ENCODE measurements around the gene SNTB2.
A peak's percentile ranks its signal among the peaks of the same experiment; 100 is the strongest.

SNTB2 gene

DNA sequence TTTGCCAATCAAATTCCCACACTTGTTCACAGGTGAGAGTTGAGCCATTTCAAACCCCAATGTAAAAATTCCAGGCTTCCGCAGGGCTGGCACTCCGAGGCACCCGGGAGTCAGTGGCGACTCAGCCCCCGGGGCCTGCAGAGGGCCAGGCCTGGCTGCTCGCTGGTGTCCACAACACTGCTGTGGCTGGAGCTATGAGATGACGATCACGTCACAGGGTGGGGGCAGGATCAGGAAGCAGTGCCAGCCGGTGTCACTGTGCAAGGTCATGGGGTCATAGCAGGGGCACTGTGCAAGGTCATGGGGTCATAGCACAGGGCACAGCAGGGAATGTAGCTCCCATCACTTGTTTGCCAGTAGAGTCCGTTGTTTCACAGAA, 131.9 kb downstream of the SNTB2 start:
- no peak for DNase-seq (ENCODE audit: low read depth, low spot score)

DNA sequence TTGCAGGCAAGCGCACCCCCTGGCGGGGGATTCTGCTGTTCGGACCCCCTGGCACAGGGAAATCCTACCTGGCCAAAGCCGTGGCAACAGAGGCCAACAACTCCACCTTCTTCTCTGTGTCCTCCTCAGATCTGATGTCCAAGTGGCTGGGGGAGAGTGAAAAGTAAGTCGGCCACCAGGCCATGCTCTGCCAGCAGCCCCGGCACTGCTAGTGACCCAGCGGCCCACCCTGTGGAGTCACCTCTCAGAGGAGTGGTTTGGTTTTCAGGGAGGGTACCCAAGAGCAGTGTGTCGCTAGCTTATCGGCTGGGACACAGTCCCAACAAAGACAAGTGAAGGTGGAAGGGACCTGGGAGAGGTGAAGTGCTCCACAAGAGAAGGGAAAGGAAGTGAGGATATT, 132.4 kb downstream of the SNTB2 start:
- DNase-seq (ENCODE audit: low read depth, low spot score), result no peak

DNA sequence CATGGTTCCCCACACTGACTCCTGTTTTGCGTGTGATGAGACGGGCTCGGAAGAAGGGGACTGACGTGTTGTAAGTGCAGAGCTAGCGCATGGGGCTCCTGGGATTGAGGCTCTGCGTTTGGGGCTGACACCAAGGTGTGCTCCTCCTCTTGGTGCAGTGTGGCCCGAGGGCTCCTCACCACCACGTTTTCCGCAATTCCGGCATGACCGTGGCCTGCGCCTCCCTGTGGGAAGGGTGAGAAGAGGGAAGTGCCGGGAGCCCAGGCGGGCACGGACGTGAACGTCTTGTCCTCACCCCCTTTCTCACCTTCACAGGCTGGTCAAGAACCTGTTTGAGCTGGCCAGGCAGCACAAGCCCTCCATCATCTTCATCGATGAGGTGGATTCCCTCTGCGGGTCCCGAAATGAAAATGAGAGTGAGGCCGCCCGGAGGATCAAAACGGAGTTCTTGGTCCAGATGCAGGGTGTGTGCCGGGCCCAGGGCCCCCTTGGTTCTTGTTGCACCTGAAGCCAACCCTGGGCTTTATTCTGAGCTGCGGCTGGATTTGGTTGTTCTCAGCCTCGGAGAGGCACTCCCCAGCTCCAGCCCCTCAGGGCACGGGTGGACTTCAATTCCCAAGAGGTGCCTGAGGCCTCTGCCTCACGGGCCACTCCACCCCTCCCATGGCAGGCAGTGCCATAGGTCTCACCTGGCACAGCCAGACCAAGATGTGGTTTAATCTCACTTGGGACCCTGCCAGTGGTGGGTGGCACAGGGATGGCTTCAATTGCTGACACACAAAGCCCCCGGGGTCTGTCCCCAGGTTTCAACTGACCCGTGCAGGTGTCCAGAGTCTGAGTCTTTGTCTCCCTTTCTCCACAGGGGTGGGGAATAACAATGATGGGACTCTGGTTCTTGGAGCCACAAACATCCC, 133.1 kb downstream of the SNTB2 start:
- no peak for DNase-seq (ENCODE audit: low read depth, low spot score)

DNA sequence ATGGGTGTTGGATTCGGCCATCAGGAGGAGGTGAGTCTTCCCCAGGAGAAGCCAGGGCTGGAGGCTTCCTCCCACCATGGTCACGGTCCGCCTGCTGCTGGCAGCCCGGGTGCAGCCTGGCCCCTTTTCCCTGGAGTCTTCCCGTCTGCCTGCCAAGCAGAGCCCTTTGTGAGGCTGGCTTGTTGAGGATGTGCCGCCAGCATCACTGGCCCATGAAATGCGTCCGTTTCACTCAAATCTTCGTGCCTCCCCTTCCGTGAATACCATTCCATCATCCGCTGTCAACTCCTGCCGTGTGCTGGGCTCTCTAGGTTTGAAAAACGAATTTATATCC, 133.7 kb downstream of the SNTB2 start:
- DNase-seq (ENCODE audit: low read depth, low spot score), result no peak

DNA sequence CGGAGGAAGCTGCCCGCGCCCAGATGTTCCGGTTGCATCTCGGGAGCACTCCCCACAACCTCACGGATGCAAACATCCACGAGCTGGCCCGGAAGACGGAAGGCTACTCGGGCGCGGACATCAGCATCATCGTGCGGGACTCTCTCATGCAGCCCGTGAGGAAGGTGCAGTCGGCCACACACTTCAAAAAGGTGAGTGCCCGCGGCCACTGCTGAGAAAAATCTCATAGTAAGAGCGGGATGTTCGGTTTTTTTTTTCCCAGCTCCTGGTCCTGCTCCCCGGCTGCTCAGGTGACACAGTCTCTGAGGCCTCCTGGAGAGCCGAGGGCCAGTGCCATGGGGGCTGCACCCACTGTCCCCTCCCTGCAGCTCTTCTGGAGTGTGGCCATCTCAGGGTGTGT, 134.1 kb downstream of the SNTB2 start:
- no peak for DNase-seq (ENCODE audit: low read depth, low spot score)

DNA sequence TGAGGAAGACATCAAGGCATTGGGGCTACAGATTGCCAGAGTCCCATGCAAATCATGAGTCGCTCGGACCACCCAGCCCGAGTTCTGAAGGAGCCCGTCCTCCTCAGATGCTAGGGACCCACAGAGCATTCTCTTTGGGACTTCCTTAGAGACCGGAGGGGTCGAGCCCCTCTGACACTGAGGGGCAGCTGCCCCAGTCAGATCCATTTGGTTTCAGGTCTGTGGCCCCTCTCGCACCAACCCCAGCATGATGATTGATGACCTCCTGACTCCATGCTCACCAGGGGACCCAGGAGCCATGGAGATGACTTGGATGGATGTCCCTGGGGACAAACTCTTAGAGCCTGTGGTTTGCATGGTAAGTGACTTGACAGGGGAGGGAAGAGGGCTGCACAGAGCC, 135.4 kb downstream of the SNTB2 start:
- DNase-seq (ENCODE audit: low read depth, low spot score), result no peak

DNA sequence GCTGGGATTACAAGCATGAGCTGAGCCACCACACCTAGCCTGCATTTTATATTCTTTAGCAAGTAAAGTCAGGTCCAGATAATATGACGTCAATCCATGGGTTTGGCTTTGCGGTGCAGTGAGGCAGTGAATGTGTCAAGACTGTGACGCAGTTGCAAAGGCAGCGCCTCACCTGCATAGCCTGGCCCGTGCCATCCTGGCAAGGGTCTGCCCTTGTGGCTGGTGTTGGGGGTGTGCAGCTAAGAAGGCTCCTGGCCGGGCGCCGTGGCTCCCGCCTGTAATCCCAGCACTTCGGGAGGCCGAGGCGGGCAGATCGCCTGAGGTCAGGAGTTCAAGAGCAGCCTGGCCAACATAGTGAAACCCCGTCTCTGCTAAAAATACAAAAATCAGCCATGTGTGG, 136.5 kb downstream of the SNTB2 start:
- no peak for DNase-seq (ENCODE audit: low read depth, low spot score)

DNA sequence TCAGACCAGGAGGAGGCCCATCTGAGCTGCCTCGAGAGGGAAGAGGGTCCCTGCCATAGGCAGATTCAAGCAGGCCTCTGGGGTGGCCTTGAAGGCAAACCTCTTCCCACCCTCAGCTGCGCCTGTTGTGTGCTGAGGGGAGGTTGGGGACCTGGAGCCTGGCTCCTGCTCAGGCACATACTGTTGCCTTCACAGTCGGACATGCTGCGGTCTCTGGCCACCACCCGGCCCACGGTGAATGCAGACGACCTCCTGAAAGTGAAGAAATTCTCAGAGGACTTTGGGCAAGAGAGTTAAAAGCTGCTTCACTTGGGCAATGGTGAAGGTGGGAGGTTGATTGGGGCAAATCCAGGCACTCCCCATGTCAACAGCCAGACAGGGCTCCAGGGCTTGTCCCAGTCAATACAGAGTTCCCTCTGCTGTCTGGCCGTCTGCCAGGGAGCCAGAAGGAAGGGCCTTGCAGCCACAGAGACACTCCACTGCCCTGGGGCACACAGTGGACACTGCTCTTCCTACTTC, 137.1 kb downstream of the SNTB2 start:
- no peak for DNase-seq (ENCODE audit: low read depth, low spot score)

DNA sequence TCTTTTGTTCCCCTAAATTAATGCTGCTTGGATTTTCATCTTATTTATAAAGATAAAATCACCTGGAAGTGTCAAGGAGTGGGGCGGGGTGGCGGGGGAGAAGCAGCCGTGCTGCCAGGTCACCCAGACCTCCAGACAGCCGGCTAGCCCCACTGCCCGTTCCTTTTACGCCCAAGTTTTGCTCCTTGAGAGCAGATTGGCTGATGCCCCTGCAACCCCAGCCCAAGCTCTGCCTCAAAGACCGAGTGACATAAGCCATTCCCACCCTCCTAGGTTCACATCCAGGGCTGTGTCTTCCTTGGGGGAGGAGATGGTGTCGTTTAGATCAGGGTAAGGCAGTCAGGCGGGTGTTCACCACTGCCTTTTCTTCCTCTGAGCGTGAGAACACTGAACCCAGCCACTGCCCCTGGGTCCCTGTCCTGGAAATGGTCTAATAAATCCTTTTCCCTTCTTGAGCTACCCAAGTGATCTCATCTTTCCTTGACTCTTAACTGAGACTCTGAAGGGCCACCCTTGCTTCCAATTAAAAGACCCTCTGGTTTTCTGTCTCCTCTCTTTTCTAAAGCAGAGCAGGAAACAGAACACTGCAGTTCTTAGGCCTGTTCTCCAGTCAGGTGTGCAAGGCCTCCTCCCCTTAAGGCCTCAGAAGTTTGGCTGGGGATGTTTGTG, 137.8 kb downstream of the SNTB2 start:
- no peak for DNase-seq (ENCODE audit: low read depth, low spot score)

DNA sequence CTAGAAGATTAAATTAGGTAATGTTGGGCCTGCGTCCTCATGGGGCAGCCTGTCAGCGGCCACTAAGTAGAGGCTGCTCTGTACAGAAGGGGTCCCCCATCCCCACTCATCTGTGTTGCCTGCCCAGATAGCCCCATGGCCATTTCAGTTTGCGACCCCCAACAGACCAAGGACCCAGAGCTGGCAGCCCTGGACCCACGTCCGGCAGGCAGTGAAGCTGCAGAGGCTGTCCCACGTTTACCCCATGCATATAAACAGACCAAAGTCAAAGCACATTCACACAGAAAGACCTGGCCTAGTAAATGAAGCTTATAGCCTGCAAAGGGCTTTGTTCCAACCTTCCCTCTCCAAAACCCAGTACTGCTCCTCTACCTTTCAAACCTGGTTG, 138.8 kb downstream of the SNTB2 start:
- no peak for DNase-seq (ENCODE audit: low read depth, low spot score)

DNA sequence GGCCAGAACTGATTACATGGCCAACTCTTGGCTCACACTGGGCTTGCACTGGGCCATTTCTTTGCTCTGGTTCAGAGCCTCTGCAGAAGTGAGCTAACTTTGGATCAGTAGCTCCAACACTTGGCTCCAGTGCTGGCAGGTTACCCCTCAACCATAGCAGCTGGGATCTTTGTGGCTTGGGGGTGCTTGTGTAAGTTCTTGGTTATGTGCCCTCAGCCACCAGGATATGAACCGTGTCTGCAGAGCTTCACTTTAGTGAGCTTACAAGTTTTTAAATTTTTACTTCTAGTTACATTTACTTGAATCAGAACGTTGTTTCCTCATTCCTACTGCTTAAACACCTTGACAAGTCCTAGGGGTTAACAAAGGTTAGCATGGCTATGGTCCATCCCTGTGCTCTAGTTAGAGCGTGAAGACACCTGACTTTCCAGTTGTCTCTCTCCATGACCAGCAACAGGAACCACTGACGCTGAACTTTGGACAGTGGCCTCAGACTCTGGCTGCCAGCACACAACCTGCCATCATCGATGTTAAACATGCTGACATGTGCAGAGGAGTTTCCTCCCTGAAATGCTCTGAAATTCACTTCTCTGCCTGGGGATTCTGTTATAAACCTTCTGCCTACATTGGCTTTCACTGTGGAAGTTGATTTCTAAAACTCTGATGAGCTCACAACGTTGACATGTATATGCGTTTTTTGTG, 139.4 kb downstream of the SNTB2 start:
- DNase-seq (ENCODE audit: low read depth, low spot score), result no peak

DNA sequence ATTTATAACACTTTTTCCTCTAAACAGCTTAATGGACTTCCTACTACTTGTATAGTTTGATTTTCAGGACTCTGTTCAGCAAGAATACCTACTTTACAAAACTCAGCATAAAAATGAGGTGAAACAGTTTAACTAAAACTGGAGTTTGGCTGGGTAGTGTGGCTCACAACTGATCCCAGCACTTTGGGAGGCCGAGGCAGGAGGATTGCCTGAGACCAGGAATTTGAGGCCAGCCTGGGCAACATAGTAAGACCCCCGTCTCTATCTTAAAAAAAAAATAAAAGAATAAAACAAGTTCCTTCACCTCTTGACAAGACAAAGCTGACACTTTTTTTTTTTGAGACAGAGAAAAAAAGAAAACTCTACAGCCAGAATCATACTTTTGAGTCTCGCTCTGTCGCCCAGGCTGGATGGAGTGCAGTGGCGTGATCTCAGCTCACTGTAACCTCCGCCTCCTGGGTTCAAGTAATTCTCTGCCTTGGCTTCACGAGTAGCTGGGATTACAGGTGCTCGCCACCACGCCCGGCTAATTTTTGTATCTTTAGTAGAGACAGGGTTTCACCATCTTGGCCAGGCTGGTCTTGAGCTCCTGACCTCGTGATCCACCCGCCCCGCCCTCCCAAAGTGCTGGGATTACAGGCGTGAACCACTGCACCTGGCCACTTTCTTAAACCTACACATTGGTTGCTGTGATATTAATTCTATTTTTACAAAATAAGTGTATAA, 140.8 kb downstream of the SNTB2 start:
- DNase-seq (ENCODE audit: low read depth, low spot score), result no peak

DNA sequence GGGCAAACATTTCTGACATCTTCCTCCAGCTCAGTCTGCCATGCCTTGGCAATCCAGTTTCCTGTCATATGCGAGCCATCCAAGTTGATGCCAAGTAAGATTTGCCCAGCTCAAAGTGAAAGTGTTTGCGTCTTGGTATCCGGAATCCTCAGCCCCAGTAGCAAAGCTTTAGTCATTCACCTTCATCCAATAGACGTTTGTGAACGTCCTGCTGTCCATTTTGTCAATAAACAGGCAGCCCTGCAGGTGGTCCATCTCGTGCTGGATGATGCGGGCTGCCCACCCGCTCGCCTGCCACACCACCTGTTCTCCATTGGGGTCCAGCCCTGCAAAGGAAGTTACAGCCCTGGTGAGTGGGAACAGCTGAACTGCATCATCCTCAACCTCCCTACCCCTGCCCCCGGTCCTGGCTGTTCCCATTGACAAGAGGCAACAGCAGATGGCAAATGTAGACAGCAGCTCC, 141.9 kb downstream of the SNTB2 start:
- peak; percentile 40 for DNase-seq (ENCODE audit: low read depth, low spot score)

DNA sequence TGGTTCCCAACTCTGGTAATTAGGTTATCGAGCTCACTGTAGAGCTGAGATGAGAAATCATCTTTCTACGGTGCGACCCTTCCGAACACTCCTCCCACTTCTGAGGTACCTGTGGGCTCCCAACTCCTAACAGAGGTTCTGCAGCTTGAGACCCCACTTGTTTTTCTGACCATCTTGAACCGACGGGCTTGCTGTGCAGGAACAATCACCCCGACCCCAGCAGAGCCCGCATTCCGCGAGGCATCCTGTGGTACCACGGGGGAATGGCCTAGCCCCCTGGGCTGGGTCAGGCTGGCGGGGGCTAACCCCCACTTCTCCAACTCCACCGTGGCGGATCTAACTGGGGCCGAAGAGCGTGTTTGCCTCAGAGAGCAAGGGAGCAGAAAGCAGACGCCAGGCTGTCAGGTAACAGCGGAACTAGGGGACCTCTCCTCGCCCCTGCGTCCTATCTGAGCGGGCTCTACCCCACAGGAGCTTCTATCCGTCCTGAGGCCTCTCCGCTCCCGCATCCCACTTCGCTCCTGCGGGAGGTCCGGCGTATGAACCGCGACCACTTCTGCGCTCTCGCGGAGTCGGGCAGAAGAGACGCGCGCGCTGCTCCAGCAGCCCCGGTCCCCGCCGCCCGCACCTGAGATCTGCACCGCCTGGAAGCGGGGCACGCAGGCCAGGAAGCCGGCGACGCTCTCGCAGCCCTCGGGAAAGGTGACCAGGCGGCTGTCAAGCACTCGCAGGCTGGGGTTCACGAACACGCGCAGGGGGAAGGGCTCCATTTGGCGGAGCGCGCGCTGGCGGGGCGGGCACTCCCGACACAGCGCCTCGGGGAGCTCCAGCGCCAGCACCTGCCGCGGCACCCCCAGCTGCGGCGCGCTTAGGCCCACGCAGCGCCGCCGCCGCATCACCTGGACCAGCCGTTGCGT, 142.7 kb downstream of the SNTB2 start:
- no peak for DNase-seq (ENCODE audit: low read depth, low spot score)

DNA sequence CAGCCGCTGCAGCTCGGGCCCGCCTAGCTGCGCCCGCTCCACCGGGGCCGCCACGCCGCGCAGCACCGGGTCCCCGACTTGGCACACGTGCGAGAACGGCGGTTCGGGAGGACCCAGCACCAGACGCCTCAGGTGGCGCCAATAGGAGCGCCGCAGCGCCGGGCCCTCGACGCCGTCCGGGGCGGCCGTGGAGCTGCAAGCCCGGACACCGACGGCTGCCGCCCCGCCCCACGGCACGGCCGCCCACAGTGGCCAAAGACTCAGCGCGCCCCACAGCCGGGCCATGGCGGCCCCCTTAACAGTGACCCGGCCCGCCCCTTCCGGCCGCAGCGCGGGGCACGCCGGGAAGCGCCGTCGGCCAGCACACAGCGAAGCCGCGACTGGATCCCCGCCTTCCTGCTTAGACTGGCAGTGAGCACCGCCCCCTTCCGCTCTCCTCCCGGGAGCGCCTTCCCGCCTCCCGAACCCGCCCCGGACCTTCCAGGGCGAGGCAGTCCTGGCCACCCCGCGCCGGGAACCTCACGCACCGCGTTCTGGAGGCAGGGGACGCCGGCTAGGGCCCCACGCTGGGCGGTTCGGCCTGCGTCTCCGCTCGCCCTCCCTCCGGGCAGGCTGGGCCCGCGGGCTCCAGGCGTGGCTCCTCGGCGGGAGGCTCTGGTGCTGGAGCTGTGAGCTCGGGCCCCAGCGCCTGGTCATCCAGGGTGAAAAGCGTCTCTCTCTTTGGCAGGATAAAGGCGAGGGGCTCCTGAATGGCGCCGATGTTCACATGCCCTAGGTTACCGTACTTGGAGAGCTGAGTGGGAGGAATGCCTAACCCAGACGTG, 143.5 kb downstream of the SNTB2 start, which contains the start of gene PDF:
TSS of gene PDF (minus strand) at position 303 of the 824 bp plus-strand sequence. CDS start at position 285, 18 bp downstream.
- DNase-seq (ENCODE audit: low read depth, low spot score), result peak; percentile 78

DNA sequence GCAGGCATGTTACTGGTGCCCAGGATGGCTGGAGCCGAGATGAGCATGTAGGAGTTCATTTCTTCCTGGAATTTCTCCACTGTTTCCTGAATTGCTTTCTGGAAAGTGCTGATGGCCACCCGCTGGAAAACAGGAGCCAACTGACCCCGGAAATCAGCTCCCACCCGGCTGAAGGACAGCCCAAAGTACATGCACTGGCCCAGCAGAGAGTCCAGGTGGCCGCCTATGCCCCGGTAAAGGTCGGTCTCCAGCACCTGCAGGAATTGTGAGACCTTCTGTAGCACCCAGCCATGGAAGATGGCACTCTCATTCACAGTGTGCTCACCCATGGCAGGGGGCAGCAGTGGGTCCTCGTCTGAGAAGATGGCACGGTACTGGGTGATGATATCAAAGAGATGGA, 147.7 kb downstream of the SNTB2 start:
- no peak for DNase-seq (ENCODE audit: low read depth, low spot score)

DNA sequence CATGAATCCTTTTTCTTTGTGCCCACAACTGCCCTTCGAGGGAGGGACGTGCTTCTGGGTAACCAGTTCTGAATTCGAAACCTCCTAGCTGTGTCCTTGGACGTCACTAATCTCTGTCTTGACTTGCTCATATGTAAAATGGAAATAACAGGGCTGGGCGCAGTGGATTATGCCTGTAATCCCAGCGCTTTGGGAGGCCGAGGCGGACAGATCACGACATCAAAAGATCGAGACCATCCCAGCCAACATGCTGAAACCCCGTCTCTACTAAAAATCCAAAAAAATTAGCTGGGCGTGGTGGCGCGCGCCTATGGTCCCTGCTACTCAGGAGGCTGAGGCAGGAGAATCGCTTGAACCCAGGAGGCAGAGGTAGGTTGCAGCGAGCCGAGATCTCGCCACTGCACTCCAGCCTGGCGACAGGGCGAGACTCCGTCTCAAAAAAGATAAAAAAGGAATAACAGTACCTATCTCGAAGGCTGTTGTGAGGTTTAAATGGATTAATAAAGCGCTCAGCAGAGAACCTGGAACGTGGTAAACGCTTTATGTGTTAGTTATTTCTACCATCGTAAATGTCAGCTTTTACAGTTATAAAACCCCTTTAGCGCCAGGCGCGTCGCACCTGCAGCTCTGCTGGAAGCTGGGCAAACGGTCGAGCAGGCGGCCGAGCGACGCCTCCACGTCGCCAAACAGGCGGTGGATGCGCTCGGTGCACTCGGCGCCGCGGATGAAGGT, 151.8 kb downstream of the SNTB2 start:
- no peak for DNase-seq (ENCODE audit: low read depth, low spot score)

DNA sequence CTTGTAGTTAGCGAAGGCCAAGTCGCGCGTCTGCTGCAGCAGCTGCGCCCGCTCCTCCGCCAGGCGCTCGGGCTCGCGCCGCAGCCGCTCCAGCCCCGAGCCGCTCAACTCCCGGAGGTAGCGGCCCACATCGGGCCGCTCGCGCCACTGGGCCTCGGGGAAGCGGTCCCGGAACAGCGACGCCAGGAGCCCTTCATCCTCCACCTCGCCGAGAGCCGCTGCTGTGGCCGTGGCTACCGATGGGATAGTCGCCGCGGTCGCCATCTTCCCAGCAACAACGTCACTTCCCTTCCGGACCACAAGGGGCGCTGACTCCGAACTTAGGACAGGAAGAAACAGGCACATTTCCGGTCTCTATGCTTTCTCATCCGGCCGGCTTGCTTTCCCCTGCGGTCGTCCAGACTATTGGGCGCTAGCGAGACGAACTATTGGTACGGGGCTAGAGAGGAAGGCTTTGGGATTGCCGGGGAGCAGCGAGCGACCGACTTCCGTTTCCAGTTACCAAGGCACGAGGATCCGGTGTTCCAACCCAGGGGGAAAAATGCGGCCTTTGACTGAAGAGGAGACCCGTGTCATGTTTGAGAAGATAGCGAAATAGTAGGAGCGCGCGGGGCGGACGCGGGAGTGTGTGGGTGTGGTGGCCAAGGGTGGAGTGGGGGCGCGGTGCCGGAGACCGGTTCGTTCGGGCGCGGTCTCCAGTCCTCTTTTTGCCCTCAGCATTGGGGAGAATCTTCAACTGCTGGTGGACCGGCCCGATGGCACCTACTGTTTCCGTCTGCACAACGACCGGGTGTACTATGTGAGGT, 152.5 kb downstream of the SNTB2 start, which contains the start of the genes COG8 and NIP7:
TSS of gene COG8 (minus strand) at position 276 of the 806 bp plus-strand sequence. CDS start at position 264, 12 bp downstream.
TSS of gene NIP7 (plus strand) at position 484 of the 806 bp plus-strand sequence. CDS start at position 542, 58 bp downstream.
- peak; percentile 93 for DNase-seq (ENCODE audit: low read depth, low spot score)

All from smooth muscle cell of the brain vasculature (primary cell).